Osteocyte (in vitro differentiated cells): ENCODE results near the gene SERPINA7. TPM values are rescaled to one million over a fixed set of nuclear protein-coding genes. Genes with fewer than 3 reads are reported as not detected.

ENCODE experiments used
- DNase-seq: peaks from one replicate; pipeline ENCODE4 v3.0.0; 2021; ENCODE audit warnings: mixed read lengths; ENCODE audit not compliant: unreplicated experiment; ENCODE audit errors: extremely low spot score
- H3K27ac Mint-ChIP-seq: one replicate; pipeline ENCODE4 v1.8.0; 2021; ENCODE audit warnings: mild to moderate bottlenecking, mixed read lengths; ENCODE audit not compliant: unreplicated experiment
- H3K27me3 Mint-ChIP-seq: one replicate; pipeline ENCODE4 v1.8.0; 2021; ENCODE audit warnings: mixed read lengths; ENCODE audit not compliant: unreplicated experiment
- H3K36me3 Mint-ChIP-seq: one replicate; pipeline ENCODE4 v1.8.0; 2021; ENCODE audit warnings: mixed read lengths; ENCODE audit not compliant: unreplicated experiment
- H3K4me1 Mint-ChIP-seq: one replicate; pipeline ENCODE4 v1.8.0; 2021; ENCODE audit warnings: mixed read lengths; ENCODE audit not compliant: unreplicated experiment
- H3K4me3 Mint-ChIP-seq: one replicate; pipeline ENCODE4 v1.8.0; 2021; ENCODE audit warnings: mild to moderate bottlenecking, moderate library complexity, mixed read lengths; ENCODE audit not compliant: unreplicated experiment
- H3K9me3 Mint-ChIP-seq: one replicate; pipeline ENCODE4 v1.8.0; 2021; ENCODE audit warnings: mixed read lengths; ENCODE audit not compliant: unreplicated experiment
- CTCF ChIP-seq: fragments of 200-600 bp; sonication (generic); IDR thresholded peaks from 2 replicates; pipeline ENCODE4 v1.5.0; 2021; ENCODE audit warnings: antibody characterized with exemption, mild to moderate bottlenecking, moderate library complexity
- total RNA-seq: library from RNA; stranded (reverse); gene quantifications from 2 replicates; pipeline ENCODE4 v1.2.1, GENCODE V29; 2021

SERPINA7 gene
- total RNA-seq, 1 donor from 2014 or later = not detected

DNA sequence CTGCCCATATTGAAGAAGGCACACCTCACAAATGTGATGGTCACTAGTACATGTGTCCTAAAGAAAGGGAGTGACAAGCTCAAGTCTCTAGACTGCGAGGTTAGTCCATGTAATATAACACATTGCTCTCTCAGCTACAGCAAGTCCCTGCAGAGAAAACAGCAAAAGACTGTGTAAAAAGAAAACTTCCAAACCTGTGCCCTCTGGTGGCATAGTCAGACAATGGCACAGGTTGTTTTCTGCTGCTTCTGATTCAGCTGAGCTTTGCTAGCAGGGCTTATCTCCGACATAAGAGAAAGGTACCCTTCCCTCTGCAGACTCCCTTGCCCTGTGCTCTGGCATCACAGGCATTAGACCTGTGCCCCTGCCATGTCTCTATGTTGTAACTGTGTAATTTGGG lies 1.4 kb upstream of the SERPINA7 start:
- Mint-ChIP-seq H3K27me3 (peaks cover 2% of the 10 kb centered on the region), H3K9me3 (no peaks in the 10 kb centered on the region), H3K27ac (no peak overlapping the region), H3K4me3 (no peak overlapping the region), H3K36me3 (no peaks in the 10 kb centered on the region), H3K4me1 (no peaks in the 10 kb centered on the region)
- TF ChIP-seq CTCF = peak; percentile 50
- no peak for DNase-seq

- Mint-ChIP-seq H3K27ac (no peak overlapping the region), H3K27me3 (peaks cover 2% of the 10 kb centered on the region), H3K9me3 (no peaks in the 10 kb centered on the region), H3K4me3 (no peak overlapping the region), H3K36me3 (no peaks in the 10 kb centered on the region), H3K4me1 (no peaks in the 10 kb centered on the region)
- DNase-seq = no peak
- no peak for TF ChIP-seq CTCF
These were observed 573 bp downstream of the SERPINA7 start for GRCh38 chrX:106037835-106038473.

GRCh38 chrX:106036716-106037115 lies 1.8 kb downstream of the SERPINA7 start:
- Mint-ChIP-seq H3K27ac (no peak overlapping the region), H3K4me3 (no peak overlapping the region), H3K9me3 (peaks cover 2% of the 10 kb centered on the region), H3K4me1 (no peaks in the 10 kb centered on the region), H3K36me3 (no peaks in the 10 kb centered on the region), H3K27me3 (peaks cover 2% of the 10 kb centered on the region)
- DNase-seq = no peak
- TF ChIP-seq CTCF = no peak

DNA sequence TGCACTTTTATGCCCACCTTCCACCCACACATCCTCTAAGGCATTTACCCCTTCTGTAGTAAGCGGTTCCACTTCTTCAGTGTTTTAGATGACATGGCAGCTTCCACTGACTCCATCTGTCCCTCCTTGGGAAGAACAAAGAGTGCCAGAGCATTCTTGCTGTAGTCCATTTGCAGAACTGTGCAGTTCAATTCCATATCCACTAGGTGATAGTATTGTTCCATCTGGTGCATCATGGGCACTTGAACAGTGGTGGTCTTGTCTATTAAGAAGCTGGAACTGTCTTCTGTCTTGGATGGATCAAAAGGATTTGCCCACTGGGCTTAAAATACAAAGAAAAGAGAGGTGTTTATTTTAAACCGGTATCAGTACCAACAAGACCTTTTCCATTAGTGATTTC lies 3.5 kb downstream of the SERPINA7 start:
- Mint-ChIP-seq H3K27me3 (no peaks in the 10 kb centered on the region), H3K36me3 (no peaks in the 10 kb centered on the region), H3K4me3 (no peak overlapping the region), H3K27ac (no peak overlapping the region), H3K4me1 (no peaks in the 10 kb centered on the region), H3K9me3 (peaks cover 5% of the 10 kb centered on the region)
- DNase-seq = no peak
- TF ChIP-seq CTCF = peak; percentile 12

DNA sequence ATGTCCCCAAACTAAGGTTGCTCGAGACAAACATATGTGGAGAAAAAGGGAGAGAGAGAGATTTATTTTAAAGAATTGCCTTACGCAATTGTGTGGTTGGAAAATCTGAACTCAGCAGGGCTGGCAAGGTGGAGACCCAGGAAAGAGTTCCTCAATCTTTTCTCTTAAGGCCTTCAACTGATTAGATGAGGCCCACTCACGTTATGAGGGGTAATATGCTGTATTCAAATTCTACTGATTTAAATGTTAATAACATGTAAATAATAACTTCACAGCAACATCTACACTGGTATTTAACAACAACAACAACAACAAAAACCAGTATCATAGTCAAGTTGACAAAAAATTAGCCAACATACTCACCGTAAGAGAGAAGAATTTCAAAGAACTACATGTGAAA lies 14.6 kb downstream of the SERPINA7 start:
- no peak for DNase-seq
- Mint-ChIP-seq H3K36me3 (no peaks in the 10 kb centered on the region), H3K4me3 (no peak overlapping the region), H3K4me1 (no peaks in the 10 kb centered on the region), H3K9me3 (peaks cover 3% of the 10 kb centered on the region), H3K27ac (no peak overlapping the region), H3K27me3 (no peaks in the 10 kb centered on the region)
- no peak for TF ChIP-seq CTCF
